ENCODE results near the gene POU3F4. TPM values are rescaled to one million over a fixed set of nuclear protein-coding genes. Genes with fewer than 3 reads are reported as not detected.

Gene POU3F4
- polyA plus RNA-seq (2011; rRNA removed) (not detected in 2 replicates), polyA plus RNA-seq (2017; fragmentation: RNase III; extraction: RNeasy Plus Mini Kit Qiagen cat#74134 plus additional on column Dnase treatment) (not detected in 3 replicates), polyA minus RNA-seq (2011; rRNA and poly(A)+ RNA removed) (not detected in 2 replicates)
- not detected in 2 replicates for polyA plus RNA-seq (2012; cell fraction: cytosol; rRNA removed)
- polyA plus RNA-seq (2012; cell fraction: nucleus; rRNA removed) = not detected in 2 replicates

- DNase-seq (ENCODE audit: low read depth in 1 of 2, low spot score in 1 of 2) (no peak), FAIRE-seq (no peak), ATAC-seq (no peak)
- no peaks in the 10 kb centered on the region for H3K9me3 ChIP-seq
- TF ChIP-seq FOSB (CRISPR knock-in tag; IDR thresholded peaks at IDR 0.05) (no peak), E2F6 (IDR thresholded peaks at IDR 0.05; ENCODE audit: borderline replicate concordance, low read depth) (no peak), CBX2 (IDR thresholded peaks at IDR 0.05; ENCODE audit: borderline replicate concordance, low read depth) (no peak), RARB (CRISPR knock-in tag; IDR thresholded peaks at IDR 0.05) (no peak), TFCP2L1 (CRISPR knock-in tag; IDR thresholded peaks at IDR 0.05) (no peak), CHD2 (IDR thresholded peaks at IDR 0.05; ENCODE audit: low read length, partially characterized antibody) (no peak)
- no peak within 1 kb of the TSS for H3K4me3 ChIP-seq
- POLR2A ChIA-PET = no interaction called here
- H3K4me2 ChIP-seq = no peak within 1 kb of the TSS
- H3K27ac ChIP-seq = no peak within 1 kb of the TSS
- CTCF ChIA-PET = no interaction called here
- WGBS (ENCODE audit: missing lambda C conversion rate) = 67% methylated on average over 11 of the region's 25 CpGs
- H3K4me1 ChIP-seq = no peaks in the 10 kb centered on the region
Measured at GRCh38 chrX:83508006-83508405, at the start of gene POU3F4. TSS of gene POU3F4 (plus strand) at chrX:83508290. CDS start at chrX:83508325, 35 bp downstream.

GRCh38 chrX:83469551-83469950 lies 38.5 kb upstream of the POU3F4 start:
- POLR2A ChIA-PET = no interaction called here

GRCh38 chrX:83495898-83496297 lies 12.2 kb upstream of the POU3F4 start:
- CTCF ChIA-PET = no interaction called here
- Histone ChIP-seq H3K4me3 (no peak overlapping the region), H3K9me3 (no peaks in the 10 kb centered on the region), H3K27ac (no peak overlapping the region), H3K4me1 (no peaks in the 10 kb centered on the region), H3K4me2 (no peak overlapping the region)
- no peak for DNase-seq (ENCODE audit: low read depth in 1 of 2, low spot score in 1 of 2)
- WGBS (ENCODE audit: missing lambda C conversion rate) = 50% methylated on average over 2 of the region's 2 CpGs
- ATAC-seq = no peak
- FAIRE-seq = no peak
- TF ChIP-seq USF2 (IDR thresholded peaks at IDR 0.05) = no peak
- TF ChIP-seq FOSL2 (IDR thresholded peaks at IDR 0.05) = no peak
- TF ChIP-seq FOSL2 (CRISPR knock-in tag; IDR thresholded peaks at IDR 0.05) = no peak
- TF ChIP-seq SMC3 (IDR thresholded peaks at IDR 0.05) = no peak
- TF ChIP-seq HOXB5 (CRISPR knock-in tag; IDR thresholded peaks at IDR 0.05) = no peak
- TF ChIP-seq MYC (IDR thresholded peaks at IDR 0.05; ENCODE audit: borderline replicate concordance, low read length) = no peak
- TF ChIP-seq TP53 (CRISPR knock-in tag; IDR thresholded peaks at IDR 0.05) = no peak
- TF ChIP-seq SREBF2 (IDR thresholded peaks at IDR 0.05) = no peak
- POLR2A ChIA-PET = no interaction called here

More at GRCh38 chrX:83469551-83469950, 38.5 kb upstream of the POU3F4 start:
- ATAC-seq = no peak
- Histone ChIP-seq H3K4me2 (no peak overlapping the region), H3K4me1 (no peaks in the 10 kb centered on the region), H3K9me3 (no peaks in the 10 kb centered on the region), H3K27ac (no peak overlapping the region), H3K4me3 (no peak overlapping the region)
- CTCF ChIA-PET = interaction anchor here (0.6 to 0.8 kb wide), 2 partner anchors 165 to 464 kb away, joined by 3 read pairs; no protein-coding TSS in a partner anchor
- peak; percentile 0 to 4 for DNase-seq (ENCODE audit: low read depth in 1 of 2, low spot score in 1 of 2)
- no peak for TF ChIP-seq E2F6 (IDR thresholded peaks at IDR 0.05; ENCODE audit: borderline replicate concordance, low read depth)
- no peak for TF ChIP-seq POLR2AphosphoS2 (conservative IDR thresholded peaks at IDR 0.05; ENCODE audit: low read length)
- no peak for TF ChIP-seq BHLHE40 (IDR thresholded peaks at IDR 0.05; ENCODE audit: low read depth, low read length)
- TF ChIP-seq HOXA7 (CRISPR knock-in tag; IDR thresholded peaks at IDR 0.05) = no peak
- TF ChIP-seq PBX3 (IDR thresholded peaks at IDR 0.05) = no peak
- no peak for TF ChIP-seq MAX (IDR thresholded peaks at IDR 0.05)
- TF ChIP-seq NR3C1 (IDR thresholded peaks at IDR 0.05) = no peak
- TF ChIP-seq RARB (CRISPR knock-in tag; IDR thresholded peaks at IDR 0.05) = no peak
- TF ChIP-seq HDAC2 (IDR thresholded peaks at IDR 0.05) = no peak
- TF ChIP-seq EHF (CRISPR knock-in tag; IDR thresholded peaks at IDR 0.05) = no peak
- TF ChIP-seq ZC3H11A (IDR thresholded peaks at IDR 0.05) = no peak
- TF ChIP-seq NFE2L2 (conservative IDR thresholded peaks at IDR 0.05; ENCODE audit: low read length) = no peak
- TF ChIP-seq ZNF302 (CRISPR knock-in tag; IDR thresholded peaks at IDR 0.05) = no peak
- no peak for TF ChIP-seq RAD21 (conservative IDR thresholded peaks at IDR 0.05 in 1 of 2, IDR thresholded peaks at IDR 0.05 in 1 of 2)
- TF ChIP-seq CBX8 (IDR thresholded peaks at IDR 0.05) = no peak
- no peak for TF ChIP-seq CBX2 (IDR thresholded peaks at IDR 0.05; ENCODE audit: borderline replicate concordance, low read depth)
- no peak for TF ChIP-seq MYC (IDR thresholded peaks at IDR 0.05; ENCODE audit: borderline replicate concordance, low read length)
- TF ChIP-seq CHD4 (IDR thresholded peaks at IDR 0.05; ENCODE audit: borderline replicate concordance) = no peak
- TF ChIP-seq ZFP36 (IDR thresholded peaks at IDR 0.05; ENCODE audit: borderline replicate concordance, partially characterized antibody) = no peak
- no peak for TF ChIP-seq CEBPB (IDR thresholded peaks at IDR 0.05)
- FAIRE-seq = no peak
